ENCODE results near the gene HLX.

- TF ChIP-seq CTCF (IDR thresholded peaks at IDR 0.05 in 8 of 11, conservative IDR thresholded peaks at IDR 0.05 in 3 of 11) (no peak), POLR2AphosphoS5 (IDR thresholded peaks at IDR 0.05) (no peak)
Measured at GRCh38 chr1:220892086-220892376, 12.8 kb downstream of the HLX start.
